Chondrocyte (in vitro differentiated cells): Measurements from ENCODE around the gene SUB1. TPM values are rescaled to one million over a fixed set of nuclear protein-coding genes. Genes with fewer than 3 reads are reported as not detected.
"Not testable (repeated sequence)": the region's sequence is repeated elsewhere in the genome, so short reads cannot be mapped to it uniquely, and the experiment has no call there.

Source experiments
- DNase-seq: peaks from one replicate; pipeline ENCODE4 v3.0.0; 2021; ENCODE audit warnings: mixed read lengths, low spot score
- H3K27ac Mint-ChIP-seq: one replicate; pipeline ENCODE4 v1.8.0; 2021; ENCODE audit warnings: mild to moderate bottlenecking, moderate library complexity, mixed read lengths; ENCODE audit not compliant: unreplicated experiment
- H3K27me3 Mint-ChIP-seq: 2 replicates; pipeline ENCODE4 v1.8.0; 2021; ENCODE audit warnings: low read depth, mixed read lengths
- H3K36me3 Mint-ChIP-seq: 2 replicates; pipeline ENCODE4 v1.8.0; 2021; ENCODE audit warnings: low read depth, mixed read lengths
- H3K4me1 Mint-ChIP-seq: 2 replicates; pipeline ENCODE4 v1.8.0; 2021; ENCODE audit warnings: low read depth, mild to moderate bottlenecking, mixed read lengths
- H3K4me3 Mint-ChIP-seq: one replicate; pipeline ENCODE4 v1.8.0; 2021; ENCODE audit warnings: mild to moderate bottlenecking, moderate library complexity, mixed read lengths; ENCODE audit not compliant: unreplicated experiment
- H3K9me3 Mint-ChIP-seq: 2 replicates; pipeline ENCODE4 v1.8.0; 2021; ENCODE audit warnings: low read depth, mixed read lengths
- CTCF ChIP-seq: fragments of 200-600 bp; sonication (generic); IDR thresholded peaks from 2 replicates; pipeline ENCODE4 v1.5.0; 2021; ENCODE audit warnings: antibody characterized with exemption, mild to moderate bottlenecking, moderate library complexity
- total RNA-seq: library from RNA; stranded (reverse); gene quantifications from 3 replicates; pipeline ENCODE4 v1.2.1, GENCODE V29; 2021

The SUB1 gene
- total RNA-seq, 1 donor from 2014 or later = 163 TPM

- TF ChIP-seq CTCF = no peak
- no peaks in the 10 kb centered on the region for H3K27me3 Mint-ChIP-seq
- no peak overlapping the region for H3K4me3 Mint-ChIP-seq
- peaks cover 2% of the 10 kb centered on the region for H3K36me3 Mint-ChIP-seq
- H3K27ac Mint-ChIP-seq = no peak overlapping the region
- no peak for DNase-seq
- peaks cover 13% of the 10 kb centered on the region for H3K9me3 Mint-ChIP-seq
- H3K4me1 Mint-ChIP-seq = no peaks in the 10 kb centered on the region
These were observed 33.5 kb upstream of the SUB1 start for GRCh38 chr5:32551865-32552264.

- not testable (repeated sequence) for H3K4me1 Mint-ChIP-seq, H3K27me3 Mint-ChIP-seq, DNase-seq, H3K36me3 Mint-ChIP-seq, H3K4me3 Mint-ChIP-seq, H3K9me3 Mint-ChIP-seq, H3K27ac Mint-ChIP-seq
These were observed 32.9 kb upstream of the SUB1 start for GRCh38 chr5:32552491-32552890.

GRCh38 chr5:32552936-32553335 is 32.4 kb upstream of the SUB1 start:
- H3K27ac Mint-ChIP-seq = no peak overlapping the region
- H3K9me3 Mint-ChIP-seq = peaks cover 6% of the 10 kb centered on the region
- H3K4me1 Mint-ChIP-seq = no peaks in the 10 kb centered on the region
- TF ChIP-seq CTCF = no peak
- H3K4me3 Mint-ChIP-seq = no peak overlapping the region
- H3K36me3 Mint-ChIP-seq = peaks cover 2% of the 10 kb centered on the region
- DNase-seq = no peak
- H3K27me3 Mint-ChIP-seq = no peaks in the 10 kb centered on the region

GRCh38 chr5:32554181-32554780 is 31.1 kb upstream of the SUB1 start:
- H3K27ac Mint-ChIP-seq, H3K36me3 Mint-ChIP-seq, H3K27me3 Mint-ChIP-seq, H3K9me3 Mint-ChIP-seq, DNase-seq, H3K4me1 Mint-ChIP-seq, H3K4me3 Mint-ChIP-seq: not testable (repeated sequence)

GRCh38 chr5:32556543-32556942 is 28.8 kb upstream of the SUB1 start:
- not testable (repeated sequence) for H3K27ac Mint-ChIP-seq, H3K9me3 Mint-ChIP-seq, H3K4me1 Mint-ChIP-seq, H3K36me3 Mint-ChIP-seq, H3K27me3 Mint-ChIP-seq, DNase-seq, H3K4me3 Mint-ChIP-seq

GRCh38 chr5:32559411-32559810 is 25.9 kb upstream of the SUB1 start:
- DNase-seq = no peak
- TF ChIP-seq CTCF = no peak
- Mint-ChIP-seq H3K27me3 (no peaks in the 10 kb centered on the region), H3K36me3 (no peaks in the 10 kb centered on the region), H3K4me3 (no peak overlapping the region), H3K27ac (no peak overlapping the region), H3K9me3 (no peaks in the 10 kb centered on the region), H3K4me1 (no peaks in the 10 kb centered on the region)

GRCh38 chr5:32559921-32560320 is 25.4 kb upstream of the SUB1 start:
- H3K36me3 Mint-ChIP-seq = no peaks in the 10 kb centered on the region
- no peak for DNase-seq
- no peaks in the 10 kb centered on the region for H3K4me1 Mint-ChIP-seq
- H3K27ac Mint-ChIP-seq = no peak overlapping the region
- H3K4me3 Mint-ChIP-seq = no peak overlapping the region
- no peaks in the 10 kb centered on the region for H3K27me3 Mint-ChIP-seq
- H3K9me3 Mint-ChIP-seq = no peaks in the 10 kb centered on the region
- no peak for TF ChIP-seq CTCF
